ENCODE measurements around the gene ZDHHC7.

- TF ChIP-seq CTCF (IDR thresholded peaks at IDR 0.05) (no peak), POLR2A (IDR thresholded peaks at IDR 0.05) (no peak)
Observed at GRCh38 chr16:84931107-84931494, 80.2 kb downstream of the ZDHHC7 start.
